ENCODE data around the gene EIPR1.
"Not testable (repeated sequence)": the region's sequence is repeated elsewhere in the genome, so short reads cannot be mapped to it uniquely, and the experiment has no call there.

EIPR1 gene

DNA sequence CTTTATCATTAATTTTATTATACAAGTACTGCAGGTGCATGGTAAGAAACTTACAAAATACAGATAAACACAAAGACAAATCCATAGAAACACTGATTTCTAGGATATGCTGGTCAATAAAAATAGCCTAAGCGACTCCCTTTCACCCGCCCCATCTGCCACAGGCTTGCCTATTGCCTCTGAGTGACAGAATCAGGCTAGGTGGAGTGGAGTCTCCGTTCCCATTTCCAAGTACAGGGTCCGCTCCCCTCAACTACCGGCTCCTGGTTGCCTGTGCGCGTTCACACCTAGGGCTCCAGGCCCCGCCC lies 1.7 kb upstream of the EIPR1 start:
- Histone ChIP-seq H3K4me1 (ENCODE audit: control extremely low read depth in 1 of 4, control insufficient read depth in 4 of 4, insufficient read depth in 4 of 4, low read length in 3 of 4) (peaks cover 15 to 37% (median 31%) of the 10 kb centered on the region in 4 experiments), H3K27ac (ENCODE audit: insufficient read depth in 1 of 2, low read depth in 1 of 2, low read length in 2 of 2, poor library complexity in 1 of 2, severe bottlenecking in 2 of 2) (peak overlapping the region; percentile 79 to 93), H3K36me3 (ENCODE audit: control insufficient read depth in 4 of 4, insufficient read depth in 4 of 4, low read length in 3 of 4) (peaks cover 0 to 10% (median 6%) of the 10 kb centered on the region in 4 experiments), H3K27me3 (replicated peaks in 2 of 5; ENCODE audit: control insufficient read depth in 4 of 5, insufficient read depth in 5 of 5, low read length in 4 of 5) (no peaks in the 10 kb centered on the region), H3K4me3 (ENCODE audit: control insufficient read depth in 1 of 7, extremely low read depth in 1 of 7, insufficient read depth in 4 of 7, low read depth in 2 of 7, low read length in 6 of 7) (peak overlapping the region; percentile 62 to 91 (median 83)), H3K9me3 (ENCODE audit: control extremely low read depth in 1 of 5, control insufficient read depth in 4 of 5, insufficient read depth in 2 of 5, low read depth in 1 of 5, low read length in 4 of 5) (no peaks in the 10 kb centered on the region)
- no peak for DNase-seq
- WGBS (ENCODE audit: insufficient coverage): 10% methylated on average over 8 of the region's 8 CpGs
- ChIA-PET POLR2A (interaction anchor here (1.0 to 1.4 kb wide), 3 partner anchors 18 to 179 kb away, joined by 3 to 5 read pairs (median 3); partner anchors contain the start of gene RNASEH1), CTCF (interaction anchor here (1.6 kb wide), 1 partner anchor 10 kb away, joined by 3 read pairs; no protein-coding TSS in a partner anchor)

DNA sequence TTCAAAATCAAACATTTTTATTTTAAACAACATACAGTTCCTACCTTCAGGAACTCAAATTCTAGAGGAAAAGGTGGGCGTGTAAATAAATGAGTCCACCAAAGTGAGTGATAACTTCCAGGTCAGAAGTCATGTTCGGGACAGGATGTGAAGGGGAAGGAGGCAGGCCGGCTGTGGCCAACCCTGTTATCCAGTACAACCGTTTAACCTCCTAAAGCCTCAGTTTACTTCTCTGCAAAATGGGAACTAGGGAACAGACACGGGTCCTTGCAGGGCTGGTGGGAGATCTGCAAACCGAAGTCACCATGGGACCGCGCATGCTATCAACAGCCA lies 373 bp downstream of the EIPR1 start:
- CTCF ChIA-PET: interaction anchor here (1.1 kb wide), 1 partner anchor 275 kb away, joined by 3 read pairs; no protein-coding TSS in a partner anchor
- DNase-seq: peak in 2 of 3 donors; percentile 44 to 63
- POLR2A ChIA-PET: no interaction called here

DNA sequence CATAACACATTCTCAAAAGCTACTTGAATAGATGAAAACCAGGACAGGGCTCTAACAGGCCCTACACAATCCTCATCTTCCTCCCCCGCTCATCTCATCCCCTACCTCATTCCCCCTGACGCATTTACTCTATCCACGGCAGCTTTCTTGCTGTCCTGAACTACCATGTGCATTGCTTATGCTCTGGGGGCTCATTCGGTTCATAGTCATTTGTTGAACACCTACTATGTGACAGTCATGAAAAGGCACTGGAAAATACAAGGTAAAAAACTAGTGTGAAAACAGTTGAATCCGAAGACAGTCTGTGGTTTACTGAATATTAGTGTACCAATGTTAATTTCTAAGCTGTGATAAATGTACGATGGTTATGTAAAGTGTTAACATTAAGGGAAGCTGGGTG lies 797 bp downstream of the EIPR1 start:
- Histone ChIP-seq H3K4me3 (ENCODE audit: control insufficient read depth in 1 of 7, extremely low read depth in 1 of 7, insufficient read depth in 4 of 7, low read depth in 2 of 7, low read length in 6 of 7) (peak overlapping the region in 6 of 7 experiments; percentile 1 to 96 (median 81)), H3K27ac (ENCODE audit: insufficient read depth in 1 of 2, low read depth in 1 of 2, low read length in 2 of 2, poor library complexity in 1 of 2, severe bottlenecking in 2 of 2) (peak overlapping the region in 1 of 2 experiments; percentile 88), H3K9me3 (ENCODE audit: control extremely low read depth in 1 of 5, control insufficient read depth in 4 of 5, insufficient read depth in 2 of 5, low read depth in 1 of 5, low read length in 4 of 5) (no peaks in the 10 kb centered on the region), H3K4me1 (ENCODE audit: control extremely low read depth in 1 of 4, control insufficient read depth in 4 of 4, insufficient read depth in 4 of 4, low read length in 3 of 4) (peaks cover 15 to 37% (median 31%) of the 10 kb centered on the region in 4 experiments), H3K27me3 (replicated peaks in 2 of 5; ENCODE audit: control insufficient read depth in 4 of 5, insufficient read depth in 5 of 5, low read length in 4 of 5) (no peaks in the 10 kb centered on the region), H3K36me3 (ENCODE audit: control insufficient read depth in 4 of 4, insufficient read depth in 4 of 4, low read length in 3 of 4) (peaks cover 0 to 8% (median 4%) of the 10 kb centered on the region in 4 experiments)
- POLR2A ChIA-PET: no interaction called here
- no peak for DNase-seq
- CTCF ChIA-PET: interaction anchor here (1.1 kb wide), 1 partner anchor 275 kb away, joined by 3 read pairs; no protein-coding TSS in a partner anchor
- 94% methylated on average over 2 of the region's 6 CpGs for WGBS (ENCODE audit: insufficient coverage)

More for the DNA sequence above, 373 bp downstream of the EIPR1 start:
- WGBS (ENCODE audit: insufficient coverage): 0% methylated on average over 7 of the region's 8 CpGs
- H3K27ac ChIP-seq (ENCODE audit: insufficient read depth in 1 of 2, low read depth in 1 of 2, low read length in 2 of 2, poor library complexity in 1 of 2, severe bottlenecking in 2 of 2): peak overlapping the region; percentile 75 to 88
- peaks cover 0 to 8% (median 4%) of the 10 kb centered on the region in 4 experiments for H3K36me3 ChIP-seq (ENCODE audit: control insufficient read depth in 4 of 4, insufficient read depth in 4 of 4, low read length in 3 of 4)
- peak overlapping the region; percentile 79 to 96 (median 85) for H3K4me3 ChIP-seq (ENCODE audit: control insufficient read depth in 1 of 7, extremely low read depth in 1 of 7, insufficient read depth in 4 of 7, low read depth in 2 of 7, low read length in 6 of 7)
- no peaks in the 10 kb centered on the region for H3K27me3 ChIP-seq (replicated peaks in 2 of 5; ENCODE audit: control insufficient read depth in 4 of 5, insufficient read depth in 5 of 5, low read length in 4 of 5)
- no peaks in the 10 kb centered on the region for H3K9me3 ChIP-seq (ENCODE audit: control extremely low read depth in 1 of 5, control insufficient read depth in 4 of 5, insufficient read depth in 2 of 5, low read depth in 1 of 5, low read length in 4 of 5)
- H3K4me1 ChIP-seq (ENCODE audit: control extremely low read depth in 1 of 4, control insufficient read depth in 4 of 4, insufficient read depth in 4 of 4, low read length in 3 of 4): peaks cover 15 to 37% (median 31%) of the 10 kb centered on the region in 4 experiments

DNA sequence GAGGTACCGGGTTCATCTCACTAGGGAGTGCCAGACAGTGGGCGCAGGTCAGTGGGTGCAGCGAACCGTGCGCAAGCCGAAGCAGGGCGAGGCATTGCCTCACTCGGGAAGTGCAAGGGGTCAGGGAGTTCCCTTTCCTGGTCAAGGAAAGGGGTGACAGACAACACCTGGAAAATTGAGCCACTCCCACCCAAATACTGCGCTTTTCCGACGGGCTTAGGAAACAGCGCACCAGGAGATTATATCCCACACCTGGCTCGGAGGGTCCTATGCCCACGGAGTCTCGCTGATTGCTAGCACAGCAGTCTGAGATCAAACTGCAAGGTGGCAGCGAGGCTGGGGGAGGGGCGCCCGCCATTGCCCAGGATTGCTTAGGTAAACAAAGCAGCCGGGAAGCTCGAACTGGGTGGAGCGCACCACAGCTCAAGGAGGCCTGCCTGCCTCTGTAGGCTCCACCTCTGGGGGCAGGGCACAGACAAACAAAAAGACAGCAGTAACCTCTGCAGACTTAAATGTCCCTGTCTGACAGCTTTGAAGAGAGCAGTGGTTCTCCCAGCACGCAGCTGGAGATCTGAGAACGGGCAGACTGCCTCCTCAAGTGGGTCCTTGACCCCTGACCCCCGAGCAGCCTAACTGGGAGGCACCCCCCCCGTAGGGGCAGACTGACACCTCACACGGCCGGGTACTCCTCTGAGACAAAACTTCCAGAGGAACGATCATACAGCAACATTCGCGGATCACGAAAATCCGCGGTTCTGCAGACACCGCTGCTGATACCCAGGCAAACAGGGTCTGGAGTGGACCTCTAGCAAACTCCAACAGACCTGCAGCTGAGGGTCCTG lies 8.1 kb downstream of the EIPR1 start:
- H3K4me3 ChIP-seq (ENCODE audit: control insufficient read depth in 1 of 7, extremely low read depth in 1 of 7, insufficient read depth in 4 of 7, low read depth in 2 of 7, low read length in 6 of 7); DNase-seq; POLR2A ChIA-PET; H3K27ac ChIP-seq (ENCODE audit: insufficient read depth in 1 of 2, low read depth in 1 of 2, low read length in 2 of 2, poor library complexity in 1 of 2, severe bottlenecking in 2 of 2); H3K36me3 ChIP-seq (ENCODE audit: control insufficient read depth in 4 of 4, insufficient read depth in 4 of 4, low read length in 3 of 4); H3K9me3 ChIP-seq (ENCODE audit: control extremely low read depth in 1 of 5, control insufficient read depth in 4 of 5, insufficient read depth in 2 of 5, low read depth in 1 of 5, low read length in 4 of 5); H3K27me3 ChIP-seq (replicated peaks in 2 of 5; ENCODE audit: control insufficient read depth in 4 of 5, insufficient read depth in 5 of 5, low read length in 4 of 5); H3K4me1 ChIP-seq (ENCODE audit: control extremely low read depth in 1 of 4, control insufficient read depth in 4 of 4, insufficient read depth in 4 of 4, low read length in 3 of 4): not testable (repeated sequence)
- CTCF ChIA-PET: interaction anchor here (0.6 kb wide), 1 partner anchor 725 kb away, joined by 3 read pairs; no protein-coding TSS in a partner anchor
- WGBS (ENCODE audit: insufficient coverage): 98% methylated on average over 8 of the region's 34 CpGs

DNA sequence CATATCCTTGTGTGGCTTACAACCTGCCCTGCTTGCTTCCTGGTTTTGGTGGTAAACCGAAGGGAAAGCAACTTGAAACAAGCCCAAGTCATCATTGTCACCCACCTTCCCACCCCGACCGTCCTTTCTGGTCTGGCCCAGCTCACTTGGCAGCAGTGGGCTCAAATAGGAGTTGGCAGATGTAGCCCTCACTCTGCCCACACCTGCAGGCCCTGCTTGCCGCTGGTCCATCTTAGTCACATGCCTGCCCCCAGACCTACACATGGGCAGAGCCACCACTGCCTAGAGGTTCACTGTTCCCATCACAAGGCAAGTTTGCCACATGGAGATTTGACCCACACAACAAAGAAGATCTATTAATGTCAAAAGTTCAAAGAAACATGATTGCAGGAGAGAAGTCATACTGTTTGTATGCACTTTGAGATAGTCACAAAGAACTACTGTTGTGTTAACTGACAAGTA lies 9.3 kb downstream of the EIPR1 start:
- ChIA-PET CTCF (no interaction called here), POLR2A (no interaction called here)
- no peak for DNase-seq
- 96% methylated on average over 3 of the region's 4 CpGs for WGBS (ENCODE audit: insufficient coverage)
- Histone ChIP-seq H3K27me3 (replicated peaks in 2 of 5; ENCODE audit: control insufficient read depth in 4 of 5, insufficient read depth in 5 of 5, low read length in 4 of 5) (no peaks in the 10 kb centered on the region), H3K4me3 (ENCODE audit: control insufficient read depth in 1 of 7, extremely low read depth in 1 of 7, insufficient read depth in 4 of 7, low read depth in 2 of 7, low read length in 6 of 7) (no peak overlapping the region), H3K36me3 (ENCODE audit: control insufficient read depth in 4 of 4, insufficient read depth in 4 of 4, low read length in 3 of 4) (peaks cover 0 to 3% (median 1%) of the 10 kb centered on the region in 4 experiments), H3K9me3 (ENCODE audit: control extremely low read depth in 1 of 5, control insufficient read depth in 4 of 5, insufficient read depth in 2 of 5, low read depth in 1 of 5, low read length in 4 of 5) (peaks cover 0 to 8% (median 5%) of the 10 kb centered on the region in 5 experiments), H3K4me1 (ENCODE audit: control extremely low read depth in 1 of 4, control insufficient read depth in 4 of 4, insufficient read depth in 4 of 4, low read length in 3 of 4) (peaks cover 0 to 4% (median 1%) of the 10 kb centered on the region in 4 experiments), H3K27ac (ENCODE audit: insufficient read depth in 1 of 2, low read depth in 1 of 2, low read length in 2 of 2, poor library complexity in 1 of 2, severe bottlenecking in 2 of 2) (no peak overlapping the region)

DNA sequence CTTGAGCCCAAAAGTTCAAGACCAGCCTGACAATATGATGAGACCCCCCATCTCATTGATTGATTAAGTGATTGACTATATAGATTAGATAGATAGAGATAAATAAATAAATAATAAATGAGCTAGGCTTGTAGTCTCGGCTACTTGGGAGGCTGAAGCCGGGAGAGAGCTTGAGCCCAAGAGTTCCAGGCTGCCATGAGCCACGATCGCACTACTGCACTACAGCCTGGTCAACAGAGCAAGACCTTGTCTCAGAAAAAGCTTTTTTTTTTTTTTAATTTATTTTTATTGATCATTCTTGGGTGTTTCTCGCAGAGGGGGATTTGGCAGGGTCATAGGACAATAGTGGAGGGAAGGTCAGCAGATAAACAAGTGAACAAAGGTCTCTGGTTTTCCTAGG lies 12.4 kb downstream of the EIPR1 start:
- 95% methylated on average over 4 of the region's 5 CpGs for WGBS (ENCODE audit: insufficient coverage)

More for the DNA sequence above, 12.4 kb downstream of the EIPR1 start:
- POLR2A ChIA-PET: interaction anchor here (0.7 kb wide), 1 partner anchor 1559 kb away, joined by 4 read pairs; no protein-coding TSS in a partner anchor
- Histone ChIP-seq H3K27me3 (replicated peaks in 2 of 5; ENCODE audit: control insufficient read depth in 4 of 5, insufficient read depth in 5 of 5, low read length in 4 of 5) (no peaks in the 10 kb centered on the region), H3K4me1 (ENCODE audit: control extremely low read depth in 1 of 4, control insufficient read depth in 4 of 4, insufficient read depth in 4 of 4, low read length in 3 of 4) (peaks cover 2 to 32% (median 16%) of the 10 kb centered on the region in 4 experiments), H3K27ac (ENCODE audit: insufficient read depth in 1 of 2, low read depth in 1 of 2, low read length in 2 of 2, poor library complexity in 1 of 2, severe bottlenecking in 2 of 2) (no peak overlapping the region), H3K36me3 (ENCODE audit: control insufficient read depth in 4 of 4, insufficient read depth in 4 of 4, low read length in 3 of 4) (peaks cover 0 to 3% (median 1%) of the 10 kb centered on the region in 4 experiments), H3K4me3 (ENCODE audit: control insufficient read depth in 1 of 7, extremely low read depth in 1 of 7, insufficient read depth in 4 of 7, low read depth in 2 of 7, low read length in 6 of 7) (no peak overlapping the region), H3K9me3 (ENCODE audit: control extremely low read depth in 1 of 5, control insufficient read depth in 4 of 5, insufficient read depth in 2 of 5, low read depth in 1 of 5, low read length in 4 of 5) (peaks cover 0 to 8% (median 5%) of the 10 kb centered on the region in 5 experiments)
- CTCF ChIA-PET: interaction anchor here (0.6 kb wide), 1 partner anchor 86 kb away, joined by 3 read pairs; no protein-coding TSS in a partner anchor
- DNase-seq: no peak
